DMS153 treated with DMSO at 0.1 percent for 48 hours (cell line): Measurements from ENCODE around the gene SAMD4B.
"Not testable (repeated sequence)": the region's sequence is repeated elsewhere in the genome, so short reads cannot be mapped to it uniquely, and the experiment has no call there.

Experiments used
- DNase-seq: peaks from one replicate; lab custom pipeline; 2025; ENCODE audit not compliant: unreplicated experiment; lab: John Stamatoyannopoulos, UW

The SAMD4B gene

DNA sequence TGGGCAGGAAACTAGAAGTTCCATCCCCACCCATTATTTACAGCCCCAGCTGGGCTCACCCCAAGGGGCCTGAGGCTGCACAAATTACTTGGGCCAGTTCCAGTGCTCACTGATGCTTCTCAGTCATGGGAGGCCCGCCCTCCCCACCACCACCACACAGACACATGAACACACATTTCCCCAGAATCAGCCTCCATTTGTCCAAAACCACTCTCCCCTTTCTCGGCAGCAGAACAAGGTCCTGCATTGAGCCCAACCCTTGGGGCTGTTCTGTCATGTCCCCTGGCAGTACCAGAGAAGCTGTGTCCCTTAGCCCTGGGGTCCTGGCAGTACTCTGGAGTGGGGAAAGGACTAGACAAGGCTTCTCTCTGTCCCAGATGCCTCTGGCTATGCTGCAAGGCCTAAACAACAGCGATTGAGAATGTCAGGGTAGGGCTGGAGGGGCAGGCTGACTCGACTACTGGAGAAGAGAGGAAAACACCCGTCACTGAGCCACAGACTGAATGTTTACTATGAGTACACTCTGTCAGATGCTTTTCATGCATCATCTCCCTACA lies 21.8 kb downstream of the SAMD4B start:
- DNase-seq, result no peak

DNA sequence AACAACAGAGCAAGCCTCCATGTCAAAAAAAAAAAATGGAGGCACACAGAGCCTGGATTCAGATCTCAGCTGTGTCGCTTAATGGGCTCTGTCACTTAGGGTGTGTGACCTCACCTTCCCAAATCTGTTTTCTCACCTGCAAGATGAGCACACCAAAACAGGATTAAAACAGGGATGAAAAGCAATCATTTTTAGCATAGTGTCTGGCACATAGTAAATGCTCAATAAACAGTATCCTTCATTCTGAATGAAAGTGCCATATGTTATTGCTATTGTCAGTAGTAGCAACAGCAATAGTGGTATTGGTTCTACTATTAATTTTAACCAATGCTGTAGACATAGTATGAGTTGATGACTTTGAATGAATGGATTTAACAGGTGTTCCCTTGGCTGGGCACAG lies 23.3 kb downstream of the SAMD4B start:
- DNase-seq, result no peak

DNA sequence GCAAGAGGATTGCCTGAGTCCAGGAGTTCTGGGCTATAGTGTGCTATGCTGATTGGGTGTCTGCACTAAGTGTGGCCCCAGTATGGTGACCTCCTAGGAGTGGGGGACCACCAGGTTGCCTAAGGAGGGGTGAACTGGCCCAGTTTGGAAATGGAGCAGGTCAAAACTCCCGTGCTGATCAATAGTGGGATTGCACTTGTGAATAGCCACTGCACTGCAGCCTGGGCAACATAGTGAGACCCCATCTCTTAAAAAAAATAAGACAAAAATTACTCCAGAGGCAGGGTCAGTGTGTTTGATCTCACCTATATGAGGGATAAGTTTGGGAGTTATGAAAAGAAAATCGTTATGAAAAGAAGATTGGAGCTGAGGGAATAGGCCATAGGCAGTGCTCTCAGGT lies 27.0 kb downstream of the SAMD4B start:
- DNase-seq, result no peak

DNA sequence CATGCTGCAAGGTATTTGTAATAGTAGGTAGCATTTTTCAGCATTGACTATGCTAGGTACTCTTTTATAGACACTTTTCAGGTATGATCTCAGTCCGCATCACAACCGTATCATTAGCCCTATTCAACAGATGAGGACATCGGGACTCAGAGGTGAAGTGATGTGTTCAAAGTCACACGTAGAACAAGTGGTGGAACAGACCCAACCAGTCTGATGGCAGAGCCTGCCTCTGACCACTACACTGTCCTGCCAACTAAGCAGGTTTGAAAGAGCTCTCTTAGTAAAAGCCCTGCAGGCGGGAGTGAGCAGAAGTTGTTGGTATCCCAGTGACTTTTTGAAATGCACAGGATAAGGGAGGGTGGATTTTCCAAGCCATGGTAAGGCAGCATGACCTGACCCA lies 28.5 kb downstream of the SAMD4B start:
- no peak for DNase-seq

DNA sequence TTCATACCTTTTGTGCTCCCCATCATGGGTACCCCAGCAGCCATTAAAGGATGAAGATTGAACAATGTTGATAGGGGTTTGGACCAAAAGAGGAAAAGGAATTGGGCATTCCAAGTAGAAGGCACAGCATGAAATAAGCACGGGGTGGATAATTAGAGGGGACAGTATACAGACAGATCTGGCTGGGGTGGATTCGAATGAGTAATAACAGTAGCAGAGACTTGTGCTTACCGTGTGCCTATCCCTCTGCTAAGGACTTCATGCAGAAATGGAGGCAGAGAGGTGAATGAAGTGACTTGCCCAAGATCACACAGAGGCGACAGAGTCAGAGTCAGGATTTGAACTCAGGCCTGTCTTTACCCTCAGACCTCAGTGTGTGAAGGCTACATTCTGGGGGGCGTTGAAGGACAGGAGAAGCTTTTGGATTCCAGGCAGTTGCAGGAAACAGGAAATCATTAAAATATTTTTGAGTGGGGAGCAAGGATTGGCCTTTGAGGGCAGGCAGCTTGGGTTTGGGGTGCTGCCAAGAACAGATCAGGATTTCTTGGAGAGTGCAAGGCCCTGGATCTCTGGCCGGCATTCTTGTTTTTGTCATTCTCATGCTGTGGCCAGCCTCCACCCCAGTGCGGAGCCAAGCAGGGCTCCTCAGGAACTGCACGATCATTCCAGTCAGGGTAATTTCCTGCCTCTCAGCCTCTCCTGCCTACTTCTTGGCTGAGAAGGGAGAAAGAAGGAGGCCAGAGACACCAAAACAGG lies 30.0 kb downstream of the SAMD4B start:
- DNase-seq, result no peak

DNA sequence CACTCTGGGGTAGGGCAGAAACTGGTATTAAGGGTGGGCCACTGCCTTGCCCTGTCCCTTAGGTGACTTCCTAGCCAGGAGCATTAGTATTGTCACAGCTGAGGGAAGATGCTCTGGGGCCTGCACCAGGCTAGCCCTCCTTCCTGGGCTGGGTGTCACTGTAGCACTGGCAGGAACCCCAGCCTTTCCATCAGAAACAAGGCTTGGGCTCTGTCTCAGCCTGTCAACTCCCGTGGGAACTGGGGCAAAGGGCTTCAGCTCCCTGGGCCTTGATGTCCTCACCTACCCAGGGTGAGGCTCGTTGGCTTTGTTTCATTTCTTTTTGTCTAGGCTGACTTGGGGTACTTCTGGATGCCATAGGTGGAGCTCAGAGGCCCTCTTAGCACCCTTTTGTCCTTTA lies 30.7 kb downstream of the SAMD4B start:
- no peak for DNase-seq

DNA sequence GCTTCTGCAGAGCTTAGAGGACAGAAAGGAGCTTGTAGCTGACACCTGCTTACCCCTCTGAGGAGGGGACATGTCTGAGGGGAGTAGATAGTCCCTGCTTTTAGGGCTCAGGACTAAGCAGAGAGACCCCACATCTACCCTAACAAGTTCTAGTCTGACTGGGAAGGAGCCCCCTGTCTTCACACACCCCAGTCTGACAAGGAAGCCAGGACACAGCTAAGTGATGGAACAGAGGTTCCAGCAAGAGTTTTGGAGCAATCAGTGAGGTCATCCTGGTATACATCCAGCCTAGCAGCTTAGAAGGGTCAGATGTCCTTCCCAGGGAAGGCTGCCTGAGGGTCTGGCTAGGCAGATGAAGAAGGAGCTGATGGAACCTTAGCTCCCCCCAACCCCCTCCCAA lies 33.7 kb downstream of the SAMD4B start:
- DNase-seq, result no peak

DNA sequence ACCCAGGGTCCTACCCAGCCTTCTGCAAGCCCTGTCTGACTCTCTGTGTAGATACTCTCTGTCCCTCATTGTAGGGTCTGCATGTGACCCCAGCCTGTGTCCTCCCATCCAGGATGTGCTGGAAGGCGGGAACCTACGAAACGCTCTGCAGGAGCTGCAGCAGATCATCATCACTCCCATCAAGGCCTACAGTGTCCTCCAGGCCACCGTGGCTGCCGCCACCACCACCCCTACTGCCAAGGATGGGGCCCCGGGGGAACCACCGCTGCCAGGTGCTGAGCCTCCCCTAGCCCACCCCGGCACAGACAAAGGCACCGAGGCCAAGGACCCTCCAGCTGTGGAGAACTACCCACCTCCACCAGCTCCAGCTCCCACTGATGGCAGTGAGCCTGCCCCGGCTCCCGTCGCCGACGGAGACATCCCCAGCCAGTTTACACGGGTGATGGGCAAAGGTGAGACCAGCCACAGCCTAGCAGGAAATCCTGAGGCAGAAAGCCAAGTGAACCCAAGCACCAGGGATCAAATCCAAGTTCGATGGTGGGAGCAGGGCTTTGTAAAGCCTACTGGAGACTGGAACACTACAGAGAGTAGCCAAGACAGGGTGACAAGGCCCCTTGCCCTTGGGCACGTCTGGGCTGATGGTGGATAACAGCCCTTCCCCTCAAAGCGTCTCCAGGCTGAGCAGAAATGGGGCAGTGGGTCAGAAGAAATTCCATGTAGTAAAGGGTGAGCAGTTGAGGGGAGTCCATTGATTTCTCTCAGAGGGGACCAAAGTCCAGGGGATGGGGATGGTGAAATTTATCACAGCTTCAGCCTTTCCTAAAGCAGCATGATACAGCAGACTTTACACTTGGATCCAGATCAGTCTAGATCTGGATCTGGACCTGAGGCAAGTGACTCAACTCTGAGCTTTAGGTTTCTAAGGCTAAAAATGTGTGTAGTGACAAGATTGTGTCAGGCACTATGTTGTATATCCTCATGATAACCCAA lies 35.4 kb downstream of the SAMD4B start:
- DNase-seq, result no peak

DNA sequence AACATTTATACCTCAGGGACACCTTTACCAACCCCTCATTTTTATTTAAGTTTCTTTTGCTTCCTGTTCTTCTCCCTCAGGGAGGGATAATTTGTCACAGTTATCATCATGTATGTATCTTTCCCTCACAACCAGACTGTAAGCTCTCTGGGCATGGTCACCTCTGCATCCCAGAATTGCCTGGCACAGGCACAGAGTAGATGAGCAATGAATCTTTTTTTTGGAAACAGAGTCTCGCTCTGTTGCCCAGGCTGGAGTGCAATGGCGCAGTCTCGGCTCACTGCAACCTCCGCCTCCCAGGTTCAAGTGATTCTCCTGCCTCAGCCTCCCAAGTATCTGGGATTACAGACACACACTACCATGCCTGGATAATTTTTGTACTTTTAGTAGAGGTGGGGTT lies 37.1 kb downstream of the SAMD4B start:
- DNase-seq, result not testable (repeated sequence)

DNA sequence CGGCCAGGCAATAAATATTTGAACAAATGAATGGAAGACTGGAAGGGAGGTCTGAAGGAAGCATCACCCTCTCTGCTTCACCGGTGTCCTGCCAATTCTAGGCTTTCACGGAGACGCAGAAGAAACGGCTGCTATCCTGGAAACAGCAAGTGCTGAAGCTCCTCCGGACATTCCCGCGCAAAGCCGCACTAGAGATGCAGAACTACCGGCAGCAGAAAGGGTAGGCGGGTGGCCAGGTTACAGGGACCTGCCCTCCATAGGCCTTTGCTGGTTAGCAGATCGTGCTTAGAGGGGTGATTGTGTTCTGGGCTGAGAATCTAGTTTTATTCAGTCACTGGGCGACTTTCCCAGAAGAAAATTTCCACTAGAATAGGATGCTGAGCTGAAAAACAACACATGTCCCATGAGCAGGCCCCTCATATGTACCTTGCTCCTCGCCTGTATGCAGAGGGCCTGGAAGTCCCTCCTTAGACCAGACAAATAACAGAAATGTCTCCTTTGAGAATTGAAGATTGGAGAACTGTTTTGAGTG lies 37.7 kb downstream of the SAMD4B start:
- DNase-seq, result no peak

DNA sequence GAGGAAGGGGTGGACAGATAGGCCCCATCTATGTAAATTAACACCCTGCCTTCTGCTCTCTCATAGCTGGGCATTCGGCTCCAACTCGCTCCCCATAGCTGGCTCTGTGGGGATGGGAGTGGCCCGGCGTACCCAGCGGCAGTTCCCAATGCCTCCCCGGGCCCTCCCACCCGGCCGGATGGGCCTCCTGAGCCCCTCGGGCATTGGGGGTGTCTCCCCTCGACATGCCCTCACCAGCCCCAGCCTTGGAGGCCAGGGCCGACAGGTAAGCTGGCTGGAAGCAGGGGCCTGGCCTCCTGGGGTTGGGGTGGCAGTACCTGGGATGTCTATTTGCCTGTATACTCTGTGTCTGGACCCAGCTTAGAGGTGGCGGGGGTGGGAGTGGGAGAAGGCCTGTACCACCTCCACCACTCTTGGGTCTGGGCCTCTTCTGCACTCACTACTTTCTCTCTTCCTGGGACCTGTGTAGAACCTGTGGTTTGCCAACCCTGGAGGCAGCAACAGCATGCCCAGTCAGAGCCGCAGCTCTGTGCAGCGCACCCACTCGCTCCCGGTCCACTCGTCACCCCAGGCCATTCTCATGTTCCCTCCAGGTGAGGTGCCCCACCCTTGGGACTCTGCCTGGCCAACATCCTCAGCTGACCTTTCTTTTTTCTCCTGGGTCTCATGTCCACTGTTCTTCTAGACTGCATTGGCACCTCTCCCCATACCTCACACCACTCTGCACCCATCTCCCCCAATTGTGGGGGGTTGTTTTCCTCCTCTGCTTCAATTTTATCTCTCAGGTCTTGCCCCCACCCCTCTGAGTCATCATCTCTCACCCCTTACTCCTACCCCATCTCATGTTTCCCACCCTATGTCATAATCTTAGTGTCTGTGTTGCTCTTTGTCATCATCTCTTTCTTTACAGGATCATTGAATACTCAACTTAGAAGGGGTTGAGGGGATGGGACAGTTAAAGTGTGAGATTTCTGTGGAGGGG lies 38.6 kb downstream of the SAMD4B start:
- no peak for DNase-seq

DNA sequence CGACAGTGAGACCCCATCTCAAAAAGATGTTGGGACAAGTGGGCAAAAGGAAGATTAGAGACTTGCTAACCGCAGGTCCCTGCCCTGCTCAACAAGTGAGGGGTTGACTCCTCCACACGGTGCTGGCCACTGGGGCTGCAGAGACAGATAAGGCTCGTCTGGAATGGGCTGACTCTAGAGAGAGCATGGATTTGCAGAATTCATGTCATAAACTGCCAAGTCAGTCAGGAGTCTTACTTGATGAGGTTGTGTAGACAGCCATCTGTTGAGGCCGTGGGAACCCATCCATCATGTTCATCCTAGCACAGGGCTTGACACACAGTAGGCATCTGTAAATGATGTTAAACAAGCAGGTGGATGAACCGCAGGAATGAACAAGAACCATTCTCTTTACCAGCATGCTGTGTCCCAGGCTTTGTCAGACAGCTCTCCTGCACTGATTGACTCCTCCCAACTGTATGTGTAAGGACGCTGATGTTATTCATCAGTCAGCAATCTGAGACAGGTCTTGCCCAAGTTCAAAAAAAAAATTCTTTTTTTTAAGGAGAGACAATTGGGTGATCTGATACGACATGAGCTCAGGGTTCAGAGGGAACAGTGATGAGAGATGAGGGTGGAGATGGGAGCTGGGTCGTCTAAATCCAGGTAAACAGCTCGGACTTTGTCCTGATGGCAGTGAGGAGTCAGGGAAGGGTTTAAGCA lies 39.8 kb downstream of the SAMD4B start:
- no peak for DNase-seq

DNA sequence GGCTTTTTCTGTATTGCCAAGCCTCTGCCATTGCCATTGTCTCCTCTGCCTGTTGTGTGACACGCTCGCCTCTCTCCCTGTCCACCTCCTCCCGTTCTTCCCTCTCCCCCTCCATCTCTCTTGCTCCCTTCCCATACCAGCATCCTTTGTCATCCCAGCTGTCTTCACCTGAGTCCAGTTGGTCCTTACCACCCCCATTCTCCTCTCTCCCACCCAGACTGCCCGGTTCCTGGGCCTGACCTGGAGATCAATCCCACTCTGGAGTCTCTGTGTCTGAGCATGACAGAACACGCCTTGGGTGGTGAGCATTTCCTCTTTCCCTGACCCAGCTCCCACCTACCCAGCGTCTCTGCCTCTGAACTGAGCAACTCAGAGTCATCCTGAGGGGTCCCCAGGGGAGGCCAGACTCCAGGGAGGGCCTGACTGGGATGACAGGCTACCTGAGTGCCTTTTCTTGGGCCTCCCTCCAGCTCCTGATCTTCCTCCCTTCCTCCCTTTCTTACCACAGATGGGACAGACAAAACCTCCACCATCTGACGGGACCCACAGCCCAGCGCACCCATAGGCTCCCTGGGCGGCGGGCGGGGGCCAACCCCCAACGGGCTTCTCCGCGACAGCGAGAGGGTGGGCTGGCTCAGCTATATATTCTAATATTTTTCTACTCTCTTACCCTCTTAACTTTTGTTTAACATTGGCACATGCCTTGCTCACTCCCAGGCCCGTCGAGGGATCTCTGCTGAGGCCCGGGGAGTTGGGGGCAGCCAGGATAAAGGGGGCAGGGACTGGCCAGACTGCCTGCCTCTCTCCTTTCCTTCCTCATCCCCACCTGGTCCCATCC lies 41.0 kb downstream of the SAMD4B start:
- no peak for DNase-seq

DNA sequence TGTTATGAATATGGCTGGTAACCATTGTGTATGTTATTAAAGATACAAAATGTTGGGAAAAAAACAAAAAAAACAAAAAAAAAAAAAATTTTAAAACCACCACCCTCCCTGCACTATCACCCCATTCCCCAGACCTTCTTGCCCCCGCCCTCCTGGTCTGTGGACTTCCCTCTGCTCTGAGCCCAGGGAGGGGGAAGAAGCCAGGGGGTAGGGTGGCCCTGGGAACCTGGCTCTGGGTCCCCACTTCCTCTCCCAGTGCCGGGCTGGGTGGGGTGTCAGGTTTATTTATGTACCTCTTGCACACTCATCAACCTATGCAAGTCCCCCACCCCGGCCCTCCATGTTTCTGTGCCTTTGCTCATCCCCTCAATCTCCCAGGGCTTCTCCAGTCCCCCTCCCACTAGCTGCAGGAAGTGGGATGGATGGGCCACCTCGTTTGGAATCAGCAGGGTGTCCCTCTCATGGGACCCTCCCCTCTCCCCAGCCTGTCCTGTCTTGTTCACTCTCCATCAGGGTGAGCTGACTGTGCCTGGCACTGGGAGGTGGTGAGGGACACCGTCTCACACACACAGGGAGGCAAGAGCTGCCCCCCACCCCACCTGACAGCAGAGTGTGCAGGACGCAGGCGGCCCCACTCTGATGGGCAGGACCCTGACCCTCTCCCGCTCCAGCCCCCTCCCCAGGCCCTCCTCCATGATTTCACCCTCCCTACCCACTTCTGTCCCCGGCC lies 42.8 kb downstream of the SAMD4B start:
- no peak for DNase-seq

DNA sequence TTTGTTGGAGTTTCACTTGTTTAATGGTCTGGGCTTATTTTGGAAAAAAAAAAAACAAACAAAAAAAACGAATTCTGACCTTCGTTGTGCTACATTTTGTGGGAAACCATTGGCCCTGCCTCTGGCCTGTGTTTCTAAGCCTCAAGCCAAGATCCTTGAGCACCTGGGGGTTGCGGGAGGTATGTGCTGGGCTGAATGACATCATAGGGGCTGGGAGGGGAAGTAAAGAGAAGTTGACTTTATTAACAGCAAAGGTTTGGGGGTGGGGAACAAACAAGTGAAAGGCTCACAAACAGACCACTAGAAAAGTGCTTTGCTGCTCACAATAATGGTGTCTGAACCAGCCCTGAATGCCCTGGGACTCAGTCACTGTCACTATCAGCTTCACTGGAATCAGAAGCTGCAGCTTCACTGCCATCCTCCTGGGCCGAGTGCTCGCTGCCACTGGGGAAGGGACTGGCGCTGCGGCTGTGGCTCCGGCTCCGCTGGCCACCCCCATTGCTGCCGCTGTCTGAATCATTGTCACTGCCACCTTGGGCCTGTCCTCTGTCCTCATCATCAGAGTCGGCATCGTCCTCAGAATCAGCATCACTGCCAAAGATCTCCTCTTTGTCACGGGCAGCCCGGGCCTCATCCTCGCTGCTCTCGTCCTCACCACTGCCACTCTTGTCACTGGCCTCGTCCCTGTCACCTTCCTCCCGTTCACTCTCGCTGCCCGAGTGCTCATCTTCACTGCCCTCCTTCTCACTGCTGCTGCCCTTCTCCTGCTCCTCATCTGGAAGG lies 43.6 kb downstream of the SAMD4B start:
- DNase-seq, result no peak

DNA sequence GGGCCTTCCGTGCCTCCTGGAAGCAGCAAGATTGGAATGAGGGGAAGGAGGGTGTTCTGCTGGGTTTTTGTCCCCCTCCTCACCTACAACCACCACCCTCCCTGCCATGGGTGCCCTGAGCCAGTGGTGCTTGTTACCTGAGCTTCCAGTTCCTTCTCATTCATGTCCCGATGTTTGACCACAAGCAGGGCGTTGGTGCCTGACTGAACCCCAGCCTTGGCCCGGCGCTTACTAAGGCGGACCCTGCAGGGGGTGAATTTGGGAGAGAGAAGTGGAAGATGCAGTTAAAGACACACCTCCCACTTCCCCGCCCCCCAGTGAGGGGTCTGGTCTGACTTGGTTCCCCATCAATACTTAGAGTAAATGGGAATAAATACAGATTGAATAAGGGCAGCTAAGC lies 44.3 kb downstream of the SAMD4B start:
- no peak for DNase-seq

DNA sequence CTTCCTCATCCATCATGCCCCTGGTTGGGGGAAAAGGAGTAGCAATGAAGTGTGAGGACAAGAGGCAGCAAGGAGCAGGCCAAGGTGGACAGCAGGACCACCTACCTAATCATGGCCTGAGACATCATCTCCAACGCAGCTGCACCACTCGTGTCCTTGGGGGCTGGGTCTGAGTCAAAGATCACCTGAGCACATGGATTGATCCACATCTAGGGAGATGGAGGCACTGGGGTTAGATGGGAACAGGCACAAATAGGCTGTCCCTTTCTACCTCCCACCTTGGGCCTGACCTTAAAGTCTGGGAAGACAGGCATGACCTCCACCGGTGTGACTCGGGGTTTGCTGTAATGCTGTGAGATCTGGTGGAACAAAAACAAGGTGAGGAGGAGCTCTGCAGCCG lies 46.4 kb downstream of the SAMD4B start:
- no peak for DNase-seq
